Right lobe of liver (tissue), 4 donors: ENCODE measurements around the gene UGT1A8.

Source experiments
- CTCF ChIP-seq, 4 donors: fragments of 200-600 bp in 3 of 4; fragments of 450-650 bp in 1 of 4; IDR thresholded peaks; one replicate each; pipeline versions ENCODE4 v1.5.1 to v1.8.0; 2016 to 2022; ENCODE audit warnings: antibody characterized with exemption in 4 of 4, mild to moderate bottlenecking in 2 of 4
- POLR2A ChIP-seq: fragments of 450-650 bp; IDR thresholded peaks from one replicate; pipeline ENCODE4 v1.6.1; 2017; ENCODE audit warnings: antibody characterized with exemption, mild to moderate bottlenecking
- donor health status: DM: no; HTN: no; CAD: no.
- donor health status: DM: no; HTN: no; CAD: no.
- donor health status: DM: no; HTN: yes; CAD: no.

GRCh38 chr2:233816771-233817170, 199.3 kb downstream of the UGT1A8 start:
- TF ChIP-seq CTCF (IDR thresholded peaks at IDR 0.05) (no peak), POLR2A (no peak)
